Spleen (tissue), 7 donors: ENCODE results near the gene RGL1.

ENCODE experiments used
- CTCF ChIP-seq, 11 experiments: fragments of 200-600 bp in 7 of 11; fragments of 450-650 bp in 4 of 11; sonication (generic) in 4 of 11; IDR thresholded peaks in 8 of 11; conservative IDR thresholded peaks in 3 of 11; 1 replicate in 7 of 11; 2 replicates in 4 of 11; pipeline versions ENCODE4 v1.4.0 to v1.8.0; 2016 to 2021; ENCODE audit warnings: antibody characterized with exemption in 11 of 11, inconsistent platforms in 4 of 11, mild to moderate bottlenecking in 1 of 11
- POLR2A ChIP-seq, 3 donors: fragments of 450-650 bp; IDR thresholded peaks; one replicate each; pipeline ENCODE4 v1.5.1; 2017; ENCODE audit warnings: antibody characterized with exemption in 3 of 3, mild to moderate bottlenecking in 1 of 3
- POLR2AphosphoS5 ChIP-seq, 3 donors: sonication (generic); formaldehyde crosslinking; IDR thresholded peaks; one replicate each; pipeline ENCODE4 v1.5.1; 2017; ENCODE audit warnings: antibody characterized with exemption in 3 of 3
- donor health status: DM: no; HTN: no; CAD: no; lungs with moderate emphysema.
- donor health status: DM: no; HTN: no; CAD: no.
- donor health status: DM: no; HTN: no; CAD: no.

- no peak for TF ChIP-seq CTCF (IDR thresholded peaks at IDR 0.05 in 8 of 11, conservative IDR thresholded peaks at IDR 0.05 in 3 of 11)
- no peak for TF ChIP-seq POLR2A (IDR thresholded peaks at IDR 0.05)
- no peak for TF ChIP-seq POLR2AphosphoS5 (IDR thresholded peaks at IDR 0.05)
These were observed 1.8 kb downstream of the RGL1 start for GRCh38 chr1:183806675-183807074.
